Calu3 (cell line): ENCODE data around the gene GHR. TPM values are rescaled to one million over a fixed set of nuclear protein-coding genes. Genes with fewer than 3 reads are reported as not detected.

Source experiments
- BruUV-seq: library from RNA; stranded (reverse); fragments of 400-500 nt; replicated peaks from 2 replicates; lab custom pipeline; 2021; lab: Mats Ljungman, UMichigan
- CTCF ChIA-PET: fragments of 300-600 bp; sonication (Branson Sonifier 250); formaldehyde crosslinking; loops from one replicate; lab custom pipeline; 2022; ENCODE audit warnings: antibody characterized with exemption; lab: Charles Lee
- DNase-seq: peaks from one replicate; pipeline ENCODE4 v3.0.0; 2022
- H3K27ac Mint-ChIP-seq: one replicate; pipeline ENCODE4 v1.8.0; 2022; ENCODE audit warnings: mixed read lengths; ENCODE audit not compliant: unreplicated experiment
- H3K27me3 Mint-ChIP-seq: one replicate; pipeline ENCODE4 v1.8.0; 2022; ENCODE audit warnings: mixed read lengths; ENCODE audit not compliant: unreplicated experiment
- H3K36me3 Mint-ChIP-seq: one replicate; pipeline ENCODE4 v1.8.0; 2022; ENCODE audit warnings: mild to moderate bottlenecking, moderate library complexity, mixed read lengths; ENCODE audit not compliant: insufficient read depth, unreplicated experiment
- H3K4me1 Mint-ChIP-seq: one replicate; pipeline ENCODE4 v1.8.0; 2022; ENCODE audit warnings: mild to moderate bottlenecking, low read depth, mixed read lengths; ENCODE audit not compliant: unreplicated experiment
- H3K4me3 Mint-ChIP-seq: one replicate; pipeline ENCODE4 v1.8.0; 2022; ENCODE audit warnings: mild to moderate bottlenecking, low read depth, moderate library complexity, mixed read lengths; ENCODE audit not compliant: unreplicated experiment
- H3K9me3 Mint-ChIP-seq: one replicate; pipeline ENCODE4 v1.8.0; 2022; ENCODE audit warnings: low read depth, mixed read lengths; ENCODE audit not compliant: unreplicated experiment
- CTCF ChIP-seq: fragments of 200-600 bp; IDR thresholded peaks from one replicate; pipeline ENCODE4 v1.8.0; 2022; ENCODE audit warnings: antibody characterized with exemption; ENCODE audit not compliant: unreplicated experiment
- intact Hi-C: fragments of 100-400 bp; cut with micrococcal nuclease; formaldehyde crosslinking; loops from one replicate; pipeline ENCODE4 v1.10.0; 2022; ENCODE audit not compliant: unreplicated experiment
- total RNA-seq: library from RNA; stranded (reverse); gene quantifications from 2 replicates; pipeline ENCODE4 v1.2.3, GENCODE V29; 2022

The GHR gene
- total RNA-seq, 1 experiment from 2014 or later, result 0.45 TPM

GRCh38 chr5:42666869-42667268 lies 243.6 kb downstream of the GHR start:
- Mint-ChIP-seq H3K27ac (no peak overlapping the region), H3K4me1 (no peaks in the 10 kb centered on the region), H3K4me3 (no peak overlapping the region), H3K9me3 (no peaks in the 10 kb centered on the region), H3K36me3 (no peaks in the 10 kb centered on the region), H3K27me3 (no peaks in the 10 kb centered on the region)
- no peak for TF ChIP-seq CTCF
- DNase-seq, result no peak
- intact Hi-C loops, result no loop called here
- BruUV-seq, result no TSS peak
- CTCF ChIA-PET, result no interaction called here

- no TSS peak for BruUV-seq
- intact Hi-C loops, result no loop called here
- no peaks in the 10 kb centered on the region for H3K36me3 Mint-ChIP-seq
- H3K9me3 Mint-ChIP-seq, result no peaks in the 10 kb centered on the region
- H3K27ac Mint-ChIP-seq, result no peak overlapping the region
- no peaks in the 10 kb centered on the region for H3K27me3 Mint-ChIP-seq
- no peaks in the 10 kb centered on the region for H3K4me1 Mint-ChIP-seq
- no peak for DNase-seq
- CTCF ChIA-PET, result no interaction called here
- no peak for TF ChIP-seq CTCF
- H3K4me3 Mint-ChIP-seq, result no peak overlapping the region
These were observed 245.0 kb downstream of the GHR start for GRCh38 chr5:42668254-42668653.

GRCh38 chr5:42672925-42673324 lies 249.7 kb downstream of the GHR start:
- H3K27ac Mint-ChIP-seq, result no peak overlapping the region
- H3K4me1 Mint-ChIP-seq, result no peaks in the 10 kb centered on the region
- intact Hi-C loops, result no loop called here
- CTCF ChIA-PET, result no interaction called here
- H3K9me3 Mint-ChIP-seq, result no peaks in the 10 kb centered on the region
- no peaks in the 10 kb centered on the region for H3K27me3 Mint-ChIP-seq
- no peak for TF ChIP-seq CTCF
- no peak for DNase-seq
- no peaks in the 10 kb centered on the region for H3K36me3 Mint-ChIP-seq
- no peak overlapping the region for H3K4me3 Mint-ChIP-seq
- BruUV-seq, result no TSS peak

- H3K4me3 Mint-ChIP-seq, result no peak overlapping the region
These were observed 252.4 kb downstream of the GHR start for GRCh38 chr5:42675602-42676001.

More at GRCh38 chr5:42675602-42676001, 252.4 kb downstream of the GHR start:
- no peaks in the 10 kb centered on the region for H3K4me1 Mint-ChIP-seq
- TF ChIP-seq CTCF, result no peak
- no peak for DNase-seq
- H3K27ac Mint-ChIP-seq, result no peak overlapping the region
- CTCF ChIA-PET, result interaction anchor here (0.5 kb wide), 1 partner anchor 808 kb away, joined by 8 read pairs; the partner anchor contains the start of gene TMEM267
- intact Hi-C loops, result no loop called here
- no peaks in the 10 kb centered on the region for H3K36me3 Mint-ChIP-seq
- H3K27me3 Mint-ChIP-seq, result no peaks in the 10 kb centered on the region
- BruUV-seq, result no TSS peak
- no peaks in the 10 kb centered on the region for H3K9me3 Mint-ChIP-seq
